ENCODE results near the gene SUSD6. TPM values are rescaled to one million over a fixed set of nuclear protein-coding genes. Genes with fewer than 3 reads are reported as not detected.

The SUSD6 gene
- total and polyA plus RNA-seq, 2 experiments from 2014 or later: 2.8 to 3.4 TPM

DNA sequence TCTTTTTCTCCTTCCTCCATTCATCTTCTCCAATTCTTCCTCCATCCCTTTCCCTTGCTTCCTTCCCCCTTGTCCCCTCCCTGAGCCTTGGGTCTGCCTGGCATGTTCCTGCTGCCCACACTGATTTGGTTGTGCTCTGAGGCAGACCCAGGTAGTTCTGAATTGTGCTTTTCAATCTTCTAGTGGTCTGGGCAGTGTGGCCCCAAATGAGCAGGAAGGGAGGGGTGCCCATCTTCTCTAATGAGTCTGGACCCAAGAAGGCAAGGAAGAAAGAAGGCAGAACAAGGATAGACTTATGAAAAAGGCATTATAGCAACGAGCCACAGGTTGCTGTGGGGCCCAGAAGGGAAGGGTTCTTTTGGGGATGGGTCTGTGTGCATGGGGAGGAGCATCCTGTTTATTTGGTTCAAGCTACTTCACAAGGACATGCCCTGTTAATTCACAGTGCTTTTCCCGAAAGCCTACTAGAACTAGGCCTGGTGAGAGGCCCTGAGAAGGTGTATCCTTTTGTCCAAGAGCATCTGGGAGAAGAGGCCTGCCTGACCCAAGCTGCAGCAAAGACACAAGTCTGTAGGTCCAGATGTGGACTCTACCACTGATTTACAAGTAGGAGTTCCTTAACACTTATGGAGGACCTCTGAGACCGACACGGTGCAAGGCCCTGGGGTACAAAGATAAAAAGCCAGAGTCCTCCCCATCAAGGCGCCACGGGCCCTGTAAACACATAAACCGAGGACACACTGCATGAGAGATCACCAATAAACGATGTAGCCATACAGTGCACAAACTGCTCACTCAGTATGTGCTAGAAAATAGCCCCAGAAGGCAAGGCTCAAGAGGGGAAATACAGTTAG, 1.1 kb upstream of the SUSD6 start:
- DNase-seq (ENCODE audit: low spot score): no peak
- TF ChIP-seq, protein P1, sequence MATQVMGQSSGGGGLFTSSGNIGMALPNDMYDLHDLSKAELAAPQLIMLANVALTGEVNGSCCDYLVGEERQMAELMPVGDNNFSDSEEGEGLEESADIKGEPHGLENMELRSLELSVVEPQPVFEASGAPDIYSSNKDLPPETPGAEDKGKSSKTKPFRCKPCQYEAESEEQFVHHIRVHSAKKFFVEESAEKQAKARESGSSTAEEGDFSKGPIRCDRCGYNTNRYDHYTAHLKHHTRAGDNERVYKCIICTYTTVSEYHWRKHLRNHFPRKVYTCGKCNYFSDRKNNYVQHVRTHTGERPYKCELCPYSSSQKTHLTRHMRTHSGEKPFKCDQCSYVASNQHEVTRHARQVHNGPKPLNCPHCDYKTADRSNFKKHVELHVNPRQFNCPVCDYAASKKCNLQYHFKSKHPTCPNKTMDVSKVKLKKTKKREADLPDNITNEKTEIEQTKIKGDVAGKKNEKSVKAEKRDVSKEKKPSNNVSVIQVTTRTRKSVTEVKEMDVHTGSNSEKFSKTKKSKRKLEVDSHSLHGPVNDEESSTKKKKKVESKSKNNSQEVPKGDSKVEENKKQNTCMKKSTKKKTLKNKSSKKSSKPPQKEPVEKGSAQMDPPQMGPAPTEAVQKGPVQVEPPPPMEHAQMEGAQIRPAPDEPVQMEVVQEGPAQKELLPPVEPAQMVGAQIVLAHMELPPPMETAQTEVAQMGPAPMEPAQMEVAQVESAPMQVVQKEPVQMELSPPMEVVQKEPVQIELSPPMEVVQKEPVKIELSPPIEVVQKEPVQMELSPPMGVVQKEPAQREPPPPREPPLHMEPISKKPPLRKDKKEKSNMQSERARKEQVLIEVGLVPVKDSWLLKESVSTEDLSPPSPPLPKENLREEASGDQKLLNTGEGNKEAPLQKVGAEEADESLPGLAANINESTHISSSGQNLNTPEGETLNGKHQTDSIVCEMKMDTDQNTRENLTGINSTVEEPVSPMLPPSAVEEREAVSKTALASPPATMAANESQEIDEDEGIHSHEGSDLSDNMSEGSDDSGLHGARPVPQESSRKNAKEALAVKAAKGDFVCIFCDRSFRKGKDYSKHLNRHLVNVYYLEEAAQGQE (IDR thresholded peaks at IDR 0.05; ENCODE audit: unreplicated experiment): no peak
- TF ChIP-seq POLR2AphosphoS5 (IDR thresholded peaks at IDR 0.05; ENCODE audit: low read depth) (no peak), ZNF331 (CRISPR knock-in tag; IDR thresholded peaks at IDR 0.05; ENCODE audit: low read depth) (no peak), EZH2phosphoT487 (IDR thresholded peaks at IDR 0.05; ENCODE audit: unreplicated experiment) (no peak), JUNB (IDR thresholded peaks at IDR 0.05; ENCODE audit: unreplicated experiment) (no peak), STAT1 (IDR thresholded peaks at IDR 0.05; ENCODE audit: unreplicated experiment) (no peak), NANOG (IDR thresholded peaks at IDR 0.05; ENCODE audit: borderline replicate concordance) (no peak)
- TF ChIP-seq, protein P2, sequence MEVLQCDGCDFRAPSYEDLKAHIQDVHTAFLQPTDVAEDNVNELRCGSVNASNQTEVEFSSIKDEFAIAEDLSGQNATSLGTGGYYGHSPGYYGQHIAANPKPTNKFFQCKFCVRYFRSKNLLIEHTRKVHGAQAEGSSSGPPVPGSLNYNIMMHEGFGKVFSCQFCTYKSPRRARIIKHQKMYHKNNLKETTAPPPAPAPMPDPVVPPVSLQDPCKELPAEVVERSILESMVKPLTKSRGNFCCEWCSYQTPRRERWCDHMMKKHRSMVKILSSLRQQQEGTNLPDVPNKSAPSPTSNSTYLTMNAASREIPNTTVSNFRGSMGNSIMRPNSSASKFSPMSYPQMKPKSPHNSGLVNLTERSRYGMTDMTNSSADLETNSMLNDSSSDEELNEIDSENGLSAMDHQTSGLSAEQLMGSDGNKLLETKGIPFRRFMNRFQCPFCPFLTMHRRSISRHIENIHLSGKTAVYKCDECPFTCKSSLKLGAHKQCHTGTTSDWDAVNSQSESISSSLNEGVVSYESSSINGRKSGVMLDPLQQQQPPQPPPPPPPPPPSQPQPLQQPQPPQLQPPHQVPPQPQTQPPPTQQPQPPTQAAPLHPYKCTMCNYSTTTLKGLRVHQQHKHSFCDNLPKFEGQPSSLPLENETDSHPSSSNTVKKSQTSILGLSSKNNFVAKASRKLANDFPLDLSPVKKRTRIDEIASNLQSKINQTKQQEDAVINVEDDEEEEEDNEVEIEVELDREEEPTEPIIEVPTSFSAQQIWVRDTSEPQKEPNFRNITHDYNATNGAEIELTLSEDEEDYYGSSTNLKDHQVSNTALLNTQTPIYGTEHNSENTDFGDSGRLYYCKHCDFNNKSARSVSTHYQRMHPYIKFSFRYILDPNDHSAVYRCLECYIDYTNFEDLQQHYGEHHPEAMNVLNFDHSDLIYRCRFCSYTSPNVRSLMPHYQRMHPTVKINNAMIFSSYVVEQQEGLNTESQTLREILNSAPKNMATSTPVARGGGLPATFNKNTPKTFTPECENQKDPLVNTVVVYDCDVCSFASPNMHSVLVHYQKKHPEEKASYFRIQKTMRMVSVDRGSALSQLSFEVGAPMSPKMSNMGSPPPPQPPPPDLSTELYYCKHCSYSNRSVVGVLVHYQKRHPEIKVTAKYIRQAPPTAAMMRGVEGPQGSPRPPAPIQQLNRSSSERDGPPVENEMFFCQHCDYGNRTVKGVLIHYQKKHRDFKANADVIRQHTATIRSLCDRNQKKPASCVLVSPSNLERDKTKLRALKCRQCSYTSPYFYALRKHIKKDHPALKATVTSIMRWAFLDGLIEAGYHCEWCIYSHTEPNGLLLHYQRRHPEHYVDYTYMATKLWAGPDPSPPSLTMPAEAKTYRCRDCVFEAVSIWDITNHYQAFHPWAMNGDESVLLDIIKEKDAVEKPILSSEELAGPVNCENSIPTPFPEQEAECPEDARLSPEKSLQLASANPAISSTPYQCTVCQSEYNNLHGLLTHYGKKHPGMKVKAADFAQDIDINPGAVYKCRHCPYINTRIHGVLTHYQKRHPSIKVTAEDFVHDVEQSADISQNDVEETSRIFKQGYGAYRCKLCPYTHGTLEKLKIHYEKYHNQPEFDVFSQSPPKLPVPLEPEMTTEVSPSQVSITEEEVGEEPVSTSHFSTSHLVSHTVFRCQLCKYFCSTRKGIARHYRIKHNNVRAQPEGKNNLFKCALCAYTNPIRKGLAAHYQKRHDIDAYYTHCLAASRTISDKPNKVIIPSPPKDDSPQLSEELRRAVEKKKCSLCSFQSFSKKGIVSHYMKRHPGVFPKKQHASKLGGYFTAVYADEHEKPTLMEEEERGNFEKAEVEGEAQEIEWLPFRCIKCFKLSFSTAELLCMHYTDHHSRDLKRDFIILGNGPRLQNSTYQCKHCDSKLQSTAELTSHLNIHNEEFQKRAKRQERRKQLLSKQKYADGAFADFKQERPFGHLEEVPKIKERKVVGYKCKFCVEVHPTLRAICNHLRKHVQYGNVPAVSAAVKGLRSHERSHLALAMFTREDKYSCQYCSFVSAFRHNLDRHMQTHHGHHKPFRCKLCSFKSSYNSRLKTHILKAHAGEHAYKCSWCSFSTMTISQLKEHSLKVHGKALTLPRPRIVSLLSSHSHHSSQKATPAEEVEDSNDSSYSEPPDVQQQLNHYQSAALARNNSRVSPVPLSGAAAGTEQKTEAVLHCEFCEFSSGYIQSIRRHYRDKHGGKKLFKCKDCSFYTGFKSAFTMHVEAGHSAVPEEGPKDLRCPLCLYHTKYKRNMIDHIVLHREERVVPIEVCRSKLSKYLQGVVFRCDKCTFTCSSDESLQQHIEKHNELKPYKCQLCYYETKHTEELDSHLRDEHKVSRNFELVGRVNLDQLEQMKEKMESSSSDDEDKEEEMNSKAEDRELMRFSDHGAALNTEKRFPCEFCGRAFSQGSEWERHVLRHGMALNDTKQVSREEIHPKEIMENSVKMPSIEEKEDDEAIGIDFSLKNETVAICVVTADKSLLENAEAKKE (CRISPR knock-in tag; IDR thresholded peaks at IDR 0.05): no peak
- TF ChIP-seq, protein P3, sequence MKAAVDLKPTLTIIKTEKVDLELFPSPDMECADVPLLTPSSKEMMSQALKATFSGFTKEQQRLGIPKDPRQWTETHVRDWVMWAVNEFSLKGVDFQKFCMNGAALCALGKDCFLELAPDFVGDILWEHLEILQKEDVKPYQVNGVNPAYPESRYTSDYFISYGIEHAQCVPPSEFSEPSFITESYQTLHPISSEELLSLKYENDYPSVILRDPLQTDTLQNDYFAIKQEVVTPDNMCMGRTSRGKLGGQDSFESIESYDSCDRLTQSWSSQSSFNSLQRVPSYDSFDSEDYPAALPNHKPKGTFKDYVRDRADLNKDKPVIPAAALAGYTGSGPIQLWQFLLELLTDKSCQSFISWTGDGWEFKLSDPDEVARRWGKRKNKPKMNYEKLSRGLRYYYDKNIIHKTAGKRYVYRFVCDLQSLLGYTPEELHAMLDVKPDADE (IDR thresholded peaks at IDR 0.05): no peak
- peak overlapping the region; percentile 71 for H3K4me3 ChIP-seq
- no peaks in the 10 kb centered on the region for H4K20me1 ChIP-seq (replicated peaks; ENCODE audit: insufficient read depth)
- H3K27ac ChIP-seq (ENCODE audit: low read depth): peak overlapping the region; percentile 86; the same call in 1 of the 2 replicates
- no peaks in the 10 kb centered on the region for H3K79me2 ChIP-seq (replicated peaks; ENCODE audit: insufficient read depth)
- peaks cover 19% of the 10 kb centered on the region for H3K27me3 ChIP-seq (ENCODE audit: insufficient read depth)
- H3K4me1 ChIP-seq (ENCODE audit: insufficient read depth): peaks cover 16% of the 10 kb centered on the region
- Mint-ChIP-seq H3K27me3 (ENCODE audit: insufficient read depth, low read depth, poor library complexity) (peaks cover 12% of the 10 kb centered on the region), H3K9me3 (no peaks in the 10 kb centered on the region), H3K4me3 (peak overlapping the region; percentile 90), H3K36me3 (ENCODE audit: low read depth) (no peaks in the 10 kb centered on the region; the same call in 2 of the 3 replicates), H3K4me1 (peaks cover 38% of the 10 kb centered on the region), H3K27ac (peak overlapping the region; percentile 97; the same call in 1 of the 2 replicates)
- ATAC-seq: no peak
- H3F3A ChIP-seq (replicated peaks; ENCODE audit: low read depth): no peaks in the 10 kb centered on the region; the same call in 1 of the 2 replicates
- H3K4me2 ChIP-seq: peak overlapping the region; percentile 90
- H2AFZ ChIP-seq: peak overlapping the region; percentile 97
- H3K36me3 ChIP-seq (ENCODE audit: insufficient read depth): no peaks in the 10 kb centered on the region
- no peaks in the 10 kb centered on the region for H3K9me2 ChIP-seq (ENCODE audit: insufficient read depth)

Measured in GM23338 (cell line).